ENCODE measurements around the gene VWF.

Gene VWF

DNA sequence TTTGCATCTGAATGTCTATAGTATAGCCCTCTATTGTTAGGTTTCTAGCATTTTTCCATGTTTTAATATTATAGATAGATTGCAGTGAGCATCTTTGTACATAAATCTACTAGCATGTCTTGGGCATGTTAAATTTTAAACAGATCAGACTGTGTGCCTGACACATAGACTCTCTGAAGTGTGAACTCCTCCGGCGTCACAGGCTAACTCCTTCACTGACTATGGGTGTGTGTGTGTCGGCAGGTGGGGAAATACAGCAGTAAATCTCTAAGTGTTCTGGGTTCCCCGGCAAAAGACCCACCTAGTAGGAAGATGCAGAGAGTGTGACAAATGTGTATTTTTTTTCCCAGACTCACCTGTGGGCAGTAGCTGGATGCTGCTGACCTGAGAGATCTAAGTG, 2.3 kb downstream of the VWF start:
- no peak for DNase-seq (ENCODE audit: low read depth in 1 of 2, low spot score in 1 of 2)
- peaks cover 3% of the 10 kb centered on the region for H3K27me3 ChIP-seq (ENCODE audit: insufficient read depth, poor library complexity, severe bottlenecking)
- no peak overlapping the region for H3K4me3 ChIP-seq (replicated peaks; ENCODE audit: insufficient read depth, low read length)
- no peak overlapping the region for H3K27ac ChIP-seq (replicated peaks)
- TF ChIP-seq GABPA (IDR thresholded peaks at IDR 0.05; ENCODE audit: low read depth) (no peak), POLR2AphosphoS5 (IDR thresholded peaks at IDR 0.05; ENCODE audit: low read depth) (no peak), CTCF (IDR thresholded peaks at IDR 0.05; ENCODE audit: insufficient read depth, low read length) (no peak), REST (IDR thresholded peaks at IDR 0.05; ENCODE audit: insufficient replicate concordance, low read depth) (no peak), SPI1 (IDR thresholded peaks at IDR 0.05; ENCODE audit: borderline replicate concordance, low read depth) (no peak)

DNA sequence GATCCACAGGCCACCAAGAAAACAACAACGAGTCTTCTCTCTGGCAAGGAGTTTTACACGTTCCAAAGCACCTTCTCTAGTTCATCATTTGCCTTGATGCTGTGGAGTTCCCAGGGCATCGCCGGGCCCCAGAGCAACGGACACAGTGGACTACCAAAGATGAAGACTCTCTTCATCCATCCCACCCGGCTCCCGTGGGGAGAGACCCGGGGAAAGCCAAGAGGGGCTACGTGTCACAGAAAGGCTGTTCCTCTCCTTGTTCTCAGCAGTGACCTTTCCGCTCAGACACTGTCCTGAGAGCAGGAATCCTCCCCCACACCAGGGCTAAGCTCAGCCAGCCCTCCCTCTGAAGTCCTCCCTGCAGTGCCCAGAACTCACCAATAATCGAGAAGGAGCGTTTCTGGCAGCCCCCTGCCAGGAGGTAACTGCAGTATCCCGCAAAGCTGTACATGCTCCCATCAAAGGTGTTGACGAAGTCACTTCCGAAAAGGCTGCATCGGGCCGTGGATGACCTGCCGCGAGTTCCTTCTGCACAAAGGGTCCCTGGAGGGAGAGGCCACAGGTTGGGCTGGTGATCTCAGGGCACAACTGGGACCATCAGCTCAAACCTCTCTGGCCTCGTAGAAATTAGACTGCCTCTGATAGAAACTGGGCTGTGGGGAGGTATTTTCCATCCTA, 3.5 kb downstream of the VWF start:
- no peak for DNase-seq (ENCODE audit: low read depth in 1 of 2, low spot score in 1 of 2)
- TF ChIP-seq CTCF (IDR thresholded peaks at IDR 0.05; ENCODE audit: insufficient read depth, low read length) = no peak
- no peak for TF ChIP-seq GABPA (IDR thresholded peaks at IDR 0.05; ENCODE audit: low read depth)
- TF ChIP-seq SPI1 (IDR thresholded peaks at IDR 0.05; ENCODE audit: borderline replicate concordance, low read depth) = no peak
- TF ChIP-seq POLR2AphosphoS5 (IDR thresholded peaks at IDR 0.05; ENCODE audit: low read depth) = no peak
- H3K4me3 ChIP-seq (replicated peaks; ENCODE audit: insufficient read depth, low read length) = no peak overlapping the region
- peaks cover 3% of the 10 kb centered on the region for H3K27me3 ChIP-seq (ENCODE audit: insufficient read depth, poor library complexity, severe bottlenecking)
- no peak overlapping the region for H3K27ac ChIP-seq (replicated peaks)

DNA sequence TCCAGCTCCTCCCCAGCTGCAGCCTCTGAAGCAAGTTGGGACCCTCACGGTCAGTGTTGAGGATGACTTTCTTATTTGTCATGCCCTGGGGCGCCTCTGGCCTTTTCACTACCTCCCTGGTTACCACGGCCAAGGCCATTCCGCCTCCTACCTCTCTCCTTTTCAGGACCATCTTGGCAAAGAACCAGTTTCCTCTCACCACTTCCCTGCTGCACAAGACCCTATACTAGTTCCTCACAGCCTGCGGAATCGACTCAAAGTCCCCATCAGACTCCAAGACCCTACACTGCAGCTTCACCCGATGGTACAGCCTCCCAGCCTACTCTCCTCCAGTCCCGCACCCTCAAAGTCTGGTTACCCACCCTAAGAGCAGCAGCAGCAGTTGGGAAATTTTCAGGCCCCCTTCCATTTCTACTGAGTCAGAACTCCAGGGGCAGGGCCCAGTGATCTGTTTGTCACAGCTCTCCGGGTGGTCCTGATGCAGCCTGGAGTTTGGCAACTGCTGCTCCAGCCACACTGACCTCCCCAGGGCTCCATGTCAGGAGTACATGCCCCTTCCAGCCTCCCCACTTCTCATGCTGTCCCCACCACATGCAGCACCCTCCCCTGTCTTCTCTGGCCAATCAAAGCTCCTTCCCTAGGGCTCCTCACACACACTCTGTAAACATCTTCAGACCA, 5.4 kb downstream of the VWF start:
- no peak overlapping the region for H3K27ac ChIP-seq (replicated peaks)
- no peak overlapping the region for H3K4me3 ChIP-seq (replicated peaks; ENCODE audit: insufficient read depth, low read length)
- no peak for DNase-seq (ENCODE audit: low read depth in 1 of 2, low spot score in 1 of 2)
- no peak for TF ChIP-seq SPI1 (IDR thresholded peaks at IDR 0.05; ENCODE audit: borderline replicate concordance, low read depth)
- no peak for TF ChIP-seq POLR2AphosphoS5 (IDR thresholded peaks at IDR 0.05; ENCODE audit: low read depth)
- no peak for TF ChIP-seq GABPA (IDR thresholded peaks at IDR 0.05; ENCODE audit: low read depth)
- H3K27me3 ChIP-seq (ENCODE audit: insufficient read depth, poor library complexity, severe bottlenecking) = peaks cover 3% of the 10 kb centered on the region

GRCh38 chr12:6116471-6117021, 7.9 kb downstream of the VWF start:
- no peak overlapping the region for H3K4me3 ChIP-seq (replicated peaks; ENCODE audit: insufficient read depth, low read length)
- H3K27me3 ChIP-seq (ENCODE audit: insufficient read depth, poor library complexity, severe bottlenecking) = no peaks in the 10 kb centered on the region
- H3K27ac ChIP-seq (replicated peaks) = no peak overlapping the region
- no peak for DNase-seq (ENCODE audit: low read depth in 1 of 2, low spot score in 1 of 2)
- no peak for TF ChIP-seq POLR2AphosphoS5 (IDR thresholded peaks at IDR 0.05; ENCODE audit: low read depth)
- TF ChIP-seq GABPA (IDR thresholded peaks at IDR 0.05; ENCODE audit: low read depth) = no peak
- TF ChIP-seq SPI1 (IDR thresholded peaks at IDR 0.05; ENCODE audit: borderline replicate concordance, low read depth) = no peak

- H3K27ac ChIP-seq (replicated peaks) = no peak overlapping the region
- no peak for DNase-seq (ENCODE audit: low read depth in 1 of 2, low spot score in 1 of 2)
- no peaks in the 10 kb centered on the region for H3K27me3 ChIP-seq (ENCODE audit: insufficient read depth, poor library complexity, severe bottlenecking)
- no peak overlapping the region for H3K4me3 ChIP-seq (replicated peaks; ENCODE audit: insufficient read depth, low read length)
- TF ChIP-seq REST (IDR thresholded peaks at IDR 0.05; ENCODE audit: insufficient replicate concordance, low read depth) (no peak), CTCF (IDR thresholded peaks at IDR 0.05; ENCODE audit: insufficient read depth, low read length) (no peak), POLR2AphosphoS5 (IDR thresholded peaks at IDR 0.05; ENCODE audit: low read depth) (no peak), SPI1 (IDR thresholded peaks at IDR 0.05; ENCODE audit: borderline replicate concordance, low read depth) (no peak), GABPA (IDR thresholded peaks at IDR 0.05; ENCODE audit: low read depth) (no peak)
Observed at GRCh38 chr12:6115389-6115788, 9.1 kb downstream of the VWF start.
